SK-N-DZ (cell line): Measurements from ENCODE around the gene CHAMP1.
"Not testable (repeated sequence)": the region's sequence is repeated elsewhere in the genome, so short reads cannot be mapped to it uniquely, and the experiment has no call there.

Experiments
- DNase-seq: peaks from one replicate; pipeline ENCODE4 v3.0.0-alpha.2; 2015; ENCODE audit warnings: low spot score
- small RNA-seq, 2 experiments: library from RNA; depleted of rRNA; stranded (forward); fragments of <200 nt; gene quantifications; one replicate each; pipeline ENCODE3, GENCODE V24; 2014

Gene CHAMP1

DNA sequence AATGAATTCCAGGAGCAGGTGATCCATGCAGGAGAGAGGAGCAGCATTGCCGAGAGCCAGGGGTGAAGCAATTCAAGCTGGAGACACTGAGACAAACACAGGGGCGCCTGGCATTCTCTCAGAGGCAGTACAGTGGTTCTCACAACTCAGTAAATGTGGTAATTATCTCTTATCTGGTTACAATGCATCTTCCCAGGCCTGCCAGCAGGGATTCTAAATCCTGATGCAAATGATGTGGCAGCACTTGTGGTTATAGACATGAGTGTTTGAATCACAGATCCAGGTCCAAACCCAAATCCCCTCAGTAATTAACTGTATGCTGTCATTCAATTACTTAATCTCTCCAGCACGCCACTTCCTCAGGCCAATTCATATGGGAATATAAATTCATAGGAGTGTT lies 19.6 kb downstream of the CHAMP1 start:
- not testable (repeated sequence) for DNase-seq

DNA sequence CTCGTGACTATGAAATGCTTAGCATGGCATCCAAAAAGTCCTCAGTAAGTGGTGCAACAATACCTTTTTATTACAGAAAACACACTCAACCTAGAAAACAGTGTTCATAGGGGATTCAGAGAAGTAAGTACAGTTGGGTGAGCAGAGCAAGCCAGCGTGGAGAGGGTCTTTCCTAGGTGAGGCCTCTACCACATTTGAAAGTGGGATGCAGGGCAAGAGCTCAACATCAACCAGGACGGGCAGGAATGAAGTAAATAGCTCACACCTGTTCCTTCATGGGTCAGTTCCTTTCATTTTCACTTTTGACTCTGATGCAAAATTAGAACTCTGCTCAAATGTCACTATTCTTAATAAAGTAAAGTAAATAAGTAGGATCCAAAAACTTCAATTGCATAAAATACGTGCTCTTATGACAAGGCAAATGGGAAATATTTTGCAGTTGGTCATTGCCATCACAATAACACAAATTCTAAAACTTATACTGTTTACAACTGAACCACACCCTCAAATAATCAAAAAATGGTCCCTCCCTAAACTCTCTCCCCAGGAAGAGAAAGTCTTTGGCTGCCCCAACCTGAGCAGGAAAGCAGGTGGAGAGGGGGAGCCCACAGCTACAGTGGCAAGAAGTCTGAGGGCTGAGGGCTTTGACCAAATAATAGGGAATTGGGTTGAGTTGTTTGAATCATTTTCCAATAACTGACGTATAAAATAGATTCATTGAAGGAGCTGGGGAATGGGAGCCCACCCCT lies 20.2 kb downstream of the CHAMP1 start:
- DNase-seq, result no peak

DNA sequence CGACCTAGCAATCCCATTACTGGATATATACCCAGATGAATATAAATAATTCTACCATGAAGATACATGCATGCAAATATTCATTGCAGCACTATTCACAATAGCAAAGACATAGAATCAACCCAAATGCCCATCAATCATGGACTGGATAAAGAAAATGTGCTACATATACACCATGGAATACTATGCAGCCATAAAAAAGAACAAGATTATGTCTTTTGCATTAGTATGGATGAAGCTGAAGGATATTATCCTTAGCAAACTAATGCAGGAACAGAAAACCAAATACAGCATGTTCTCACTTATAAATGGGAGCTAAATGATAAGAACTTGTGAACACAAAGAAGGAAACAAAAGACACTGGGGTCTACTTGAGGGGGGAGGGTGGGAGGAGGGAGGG lies 22.2 kb downstream of the CHAMP1 start:
- DNase-seq, result not testable (repeated sequence)

DNA sequence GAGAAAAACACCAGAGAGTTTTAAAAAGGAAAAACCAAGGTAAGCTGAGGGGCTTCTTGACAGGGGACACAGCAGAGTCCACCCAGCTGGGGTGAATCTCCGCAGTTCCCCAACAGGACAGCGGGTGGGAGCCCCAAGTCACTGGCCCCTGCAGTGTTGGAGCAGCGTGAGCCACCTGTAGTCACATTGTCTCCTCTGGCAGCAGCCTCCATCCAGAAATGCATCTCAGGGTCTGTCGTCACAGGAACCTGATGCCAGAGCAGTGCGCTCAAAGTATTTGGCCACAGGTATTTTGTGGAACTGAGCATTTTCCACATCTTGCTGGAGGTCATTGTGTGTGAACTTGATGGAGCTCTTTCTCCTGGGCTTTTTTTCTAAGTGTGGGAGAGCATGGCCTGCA lies 24.7 kb downstream of the CHAMP1 start:
- no peak for DNase-seq

DNA sequence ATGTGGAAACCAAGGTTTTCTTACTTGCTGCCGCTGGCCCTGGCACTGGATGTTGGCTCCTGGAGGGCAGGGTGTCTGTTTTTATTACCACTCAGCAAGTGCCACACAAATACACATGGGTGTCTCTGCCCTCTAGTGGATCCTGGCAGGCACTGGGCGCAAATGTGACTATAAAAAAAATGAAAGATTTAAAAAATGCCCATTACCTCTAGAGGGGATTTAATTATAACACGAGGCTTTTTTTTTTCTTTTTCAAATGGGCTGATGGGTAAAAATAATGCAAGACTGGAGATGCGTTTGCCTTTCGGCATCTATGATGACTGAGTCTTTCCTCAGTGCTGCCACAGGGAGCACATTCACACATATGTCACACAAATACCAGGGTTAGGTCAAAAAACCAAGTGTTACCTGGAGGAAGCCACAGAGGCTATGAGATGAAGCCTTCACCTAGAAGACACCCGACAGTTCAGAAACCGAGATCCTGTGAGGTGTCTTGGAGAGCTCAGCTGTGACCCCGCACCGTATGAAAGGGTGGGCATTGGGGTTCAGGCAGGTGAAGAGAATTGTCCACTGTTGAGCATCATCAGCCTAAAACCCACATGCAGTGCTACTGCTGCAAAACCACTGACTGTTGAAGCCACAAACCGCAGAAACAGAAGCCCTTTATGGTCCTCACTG lies 25.7 kb downstream of the CHAMP1 start:
- DNase-seq, result peak; percentile 54

DNA sequence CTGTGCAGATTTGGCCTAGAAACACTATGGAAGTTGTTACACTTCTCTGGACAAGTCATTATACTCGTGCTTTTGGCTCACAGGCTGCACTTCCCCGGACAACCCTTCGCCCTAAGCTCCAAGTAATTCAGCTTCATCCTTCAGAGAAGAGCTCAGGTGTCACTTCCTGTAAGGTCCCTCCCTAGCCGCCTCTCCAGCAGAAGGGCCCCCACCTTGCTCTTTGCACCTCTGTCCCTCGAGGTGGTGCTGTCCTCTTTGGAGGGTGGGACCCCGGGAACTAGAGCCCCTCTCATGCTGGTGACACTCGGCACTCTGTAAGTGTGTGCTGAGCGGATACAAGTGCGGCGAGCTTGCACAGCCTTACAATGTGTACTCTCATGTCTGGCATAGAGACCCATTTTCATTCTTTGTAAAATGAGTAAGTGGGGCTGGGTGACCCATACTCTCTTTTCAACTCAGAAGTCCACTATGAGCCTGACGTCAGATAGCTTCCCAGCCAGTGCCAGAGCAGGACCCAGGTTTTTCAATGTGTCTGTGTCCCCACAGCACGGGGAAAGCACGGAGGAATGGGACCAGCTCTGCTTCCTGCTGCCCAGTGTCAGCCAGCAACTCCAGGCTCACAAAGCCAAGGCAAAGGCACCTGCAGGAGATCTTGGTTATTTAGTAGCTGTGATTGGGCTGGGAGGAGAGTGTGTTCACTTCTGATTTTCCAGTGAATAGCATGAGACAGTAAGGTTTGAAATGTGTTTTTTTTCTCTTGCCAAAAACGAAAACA lies 26.9 kb downstream of the CHAMP1 start:
- no peak for DNase-seq

DNA sequence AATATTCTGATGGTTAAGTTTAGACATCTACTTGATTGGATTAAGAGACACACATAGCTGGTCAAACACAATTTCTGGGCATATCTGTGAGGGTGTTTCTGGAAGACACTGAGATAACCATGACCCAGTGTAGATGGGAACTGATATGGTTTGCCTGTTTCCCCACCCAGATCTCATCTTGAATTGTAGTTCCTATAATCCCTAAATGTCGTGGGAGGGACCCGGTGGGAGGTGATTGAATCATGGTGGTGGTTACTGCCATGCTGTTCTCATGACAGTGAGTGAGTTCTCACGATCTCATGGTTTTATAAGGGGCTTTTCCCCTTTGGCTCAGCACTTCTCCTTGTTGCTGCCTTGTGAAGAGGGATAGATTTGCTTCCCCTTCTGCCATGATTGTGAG lies 33.0 kb downstream of the CHAMP1 start:
- not testable (repeated sequence) for DNase-seq

DNA sequence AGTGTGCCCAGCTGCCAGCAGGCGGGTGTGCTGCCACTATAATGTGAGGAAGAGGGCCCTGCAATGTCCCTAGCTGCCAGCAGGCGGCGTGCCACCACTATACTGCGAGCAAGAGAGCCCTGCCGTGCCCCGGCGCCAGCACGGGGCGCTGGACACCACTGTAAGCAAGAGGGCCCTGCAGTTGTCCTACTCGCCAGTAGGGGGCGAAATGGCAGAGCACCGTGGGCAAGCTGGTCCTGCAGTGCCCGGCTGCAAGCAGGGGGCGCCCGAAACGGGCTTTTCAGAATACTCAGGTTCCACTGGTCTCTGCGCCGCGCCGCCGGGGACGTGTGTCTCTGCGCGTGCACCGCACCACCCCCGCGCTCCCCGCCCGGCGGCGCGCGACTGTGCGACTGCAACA lies 38.5 kb downstream of the CHAMP1 start:
- DNase-seq, result not testable (repeated sequence)

DNA sequence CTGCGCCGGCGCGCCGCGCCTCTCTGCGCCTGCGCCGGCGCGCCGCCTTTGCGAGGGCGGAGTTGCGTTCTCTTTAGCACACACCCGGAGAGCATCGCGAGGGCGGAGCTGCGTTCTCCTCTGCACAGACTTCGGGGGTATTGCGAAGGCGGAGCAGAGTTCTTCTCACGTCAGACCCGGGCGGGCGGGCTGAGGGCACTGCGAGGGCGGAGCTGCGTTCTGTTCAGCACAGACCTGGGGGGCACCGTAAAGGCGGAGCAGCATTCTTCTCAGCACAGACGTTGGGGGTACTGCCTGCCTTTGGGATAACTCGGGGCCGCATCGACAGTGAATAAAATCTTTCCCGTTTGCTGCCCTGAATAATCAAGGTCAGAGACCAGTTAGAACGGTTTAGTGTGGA lies 39.1 kb downstream of the CHAMP1 start:
- not testable (repeated sequence) for DNase-seq

Small RNAs within 50 kb of the gene (small RNA-seq; reads per million reads assigned to genes)
- gene MIR4502, result 0 to 0.03 reads per million in 2 experiments
